ENCODE measurements around the gene MAP3K14.

Gene MAP3K14

GRCh38 chr17:45244725-45245656 lies 71.8 kb downstream of the MAP3K14 start:
- FAIRE-seq (no peak), DNase-seq (ENCODE audit: insufficient read length, low spot score) (no peak)
- no peak for TF ChIP-seq CTCF (IDR thresholded peaks at IDR 0.05; ENCODE audit: insufficient read depth, missing control alignments)

GRCh38 chr17:45243750-45244149 lies 73.1 kb downstream of the MAP3K14 start:
- FAIRE-seq: no peak
- no peak for DNase-seq (ENCODE audit: insufficient read length, low spot score)
- no peak for TF ChIP-seq CTCF (IDR thresholded peaks at IDR 0.05; ENCODE audit: insufficient read depth, missing control alignments)

GRCh38 chr17:45242029-45242414 lies 74.8 kb downstream of the MAP3K14 start:
- DNase-seq (ENCODE audit: insufficient read length, low spot score) (no peak), FAIRE-seq (no peak)
- TF ChIP-seq CTCF (IDR thresholded peaks at IDR 0.05; ENCODE audit: insufficient read depth, missing control alignments): no peak

GRCh38 chr17:45241328-45242028 lies 75.3 kb downstream of the MAP3K14 start:
- DNase-seq (ENCODE audit: insufficient read length, low spot score) (peak; percentile 92), FAIRE-seq (no peak)
- TF ChIP-seq CTCF (IDR thresholded peaks at IDR 0.05; ENCODE audit: insufficient read depth, missing control alignments): no peak

- FAIRE-seq: no peak
- TF ChIP-seq CTCF (IDR thresholded peaks at IDR 0.05; ENCODE audit: insufficient read depth, missing control alignments): no peak
- DNase-seq (ENCODE audit: insufficient read length, low spot score): no peak
These were observed 75.9 kb downstream of the MAP3K14 start for GRCh38 chr17:45240905-45241327.

- FAIRE-seq: no peak
- TF ChIP-seq CTCF (IDR thresholded peaks at IDR 0.05; ENCODE audit: insufficient read depth, missing control alignments): no peak
These were observed 78.6 kb downstream of the MAP3K14 start for GRCh38 chr17:45238155-45238774.

More at GRCh38 chr17:45238155-45238774, 78.6 kb downstream of the MAP3K14 start:
- DNase-seq (ENCODE audit: insufficient read length, low spot score): no peak

Data from D721Med (cell line).